K562 (cell line): ENCODE measurements around the gene CD109. TPM values are rescaled to one million over a fixed set of nuclear protein-coding genes. Genes with fewer than 3 reads are reported as not detected.

Source experiments
- ATAC-seq: fragments of 200-7000 bp; cut with Tn5 transposase; 3 replicates; pipeline ENCODE4 v1.9.1; 2020; ENCODE audit warnings: moderate library complexity
- BruUV-seq: library from RNA; stranded (reverse); fragments of 400-500 nt; replicated peaks from 2 replicates; lab custom pipeline; 2021; lab: Mats Ljungman, UMichigan
- CTCF ChIA-PET: fragments of 300-600 bp; formaldehyde crosslinking; extraction: SDS; loops from one replicate; lab custom pipeline; 2021; ENCODE audit warnings: low intra/inter-chr PET ratio; lab: Yijun Ruan, JAX
- POLR2A ChIA-PET: fragments of 300-600, 350-650 bp; sonication (Branson Sonifier 250); formaldehyde crosslinking; extraction: SDS; loops from one replicate; lab custom pipeline; 2021; ENCODE audit warnings: antibody characterized with exemption, inconsistent platforms; lab: Yijun Ruan, JAX
- DNase-seq, 4 experiments: peaks; one replicate each; pipeline versions ENCODE4 v3.0.0 to v3.0.0-alpha.2; 2011 to 2018; ENCODE audit warnings: low spot score in 3 of 4, mixed read lengths in 3 of 4; ENCODE audit errors: extremely low read depth in 1 of 4
- FAIRE-seq: peaks from 2 replicates; lab custom pipeline; 2011; peaks lifted over from hg19 to GRCh38; lab: Jason Lieb, UNC
- H2AFZ ChIP-seq: 2 replicates; pipeline ENCODE4 v1.6.0; 2011; ENCODE audit warnings: low read depth, low read length, control low read depth, inconsistent platforms
- H3K27ac ChIP-seq: fragments of 200-600 bp; 3 replicates; pipeline ENCODE4 v1.8.0; 2011; ENCODE audit warnings: low read depth, mild to moderate bottlenecking, control low read depth, inconsistent platforms, low read length, moderate library complexity, mixed read lengths; ENCODE audit errors: extremely low read depth
- H3K27me3 ChIP-seq, 2 experiments: fragments of 300-600 bp in 1 of 2; 2 replicates in 1 of 2; 3 replicates in 1 of 2; pipeline versions ENCODE4 v1.6.0 to v1.8.0; 2011; ENCODE audit warnings: inconsistent platforms in 2 of 2, low read length in 2 of 2, mild to moderate bottlenecking in 1 of 2, mixed read lengths in 1 of 2, moderate library complexity in 1 of 2; ENCODE audit not compliant: control insufficient read depth in 2 of 2, insufficient read depth in 2 of 2
- H3K36me3 ChIP-seq: fragments of 300-600 bp; 3 replicates; pipeline ENCODE4 v1.8.0; 2011; ENCODE audit warnings: mild to moderate bottlenecking, low read length, inconsistent platforms; ENCODE audit not compliant: control insufficient read depth, insufficient read depth
- H3K4me1 ChIP-seq, 2 experiments: fragments of 200-600 bp in 1 of 2; replicated peaks in 1 of 2; 2 replicates in 1 of 2; 3 replicates in 1 of 2; pipeline versions ENCODE4 v1.5.1 to v1.8.0; 2011; ENCODE audit warnings: inconsistent platforms in 2 of 2, low read length in 2 of 2, mild to moderate bottlenecking in 1 of 2, mixed read lengths in 1 of 2, moderate library complexity in 1 of 2; ENCODE audit not compliant: control insufficient read depth in 2 of 2, insufficient read depth in 2 of 2
- H3K4me2 ChIP-seq: 2 replicates; pipeline ENCODE4 v1.6.1; 2011; ENCODE audit warnings: low read length, control low read depth, inconsistent platforms, mixed read lengths; ENCODE audit not compliant: insufficient read depth
- H3K4me3 ChIP-seq: fragments of 200-600 bp; sonication (generic), shearing (Covaris generic); 2 replicates; pipeline ENCODE4 v1.5.1; 2016; ENCODE audit warnings: control low read depth, inconsistent platforms
- H3K79me2 ChIP-seq: fragments of 200-600 bp; 3 replicates; pipeline ENCODE4 v1.8.0; 2011; ENCODE audit warnings: low read length, inconsistent platforms; ENCODE audit not compliant: control insufficient read depth, insufficient read depth
- H3K9ac ChIP-seq, 2 experiments: 2 replicates each; pipeline versions ENCODE4 v1.6.0 to v1.6.1; 2011; ENCODE audit warnings: low read depth in 2 of 2, low read length in 2 of 2, control low read depth in 1 of 2, inconsistent platforms in 1 of 2, mild to moderate bottlenecking in 1 of 2, mixed read lengths in 1 of 2; ENCODE audit not compliant: insufficient read depth in 1 of 2
- H3K9me1 ChIP-seq: one replicate; pipeline ENCODE4 v1.6.0; 2011; ENCODE audit warnings: inconsistent platforms, mild to moderate bottlenecking, low read length, moderate library complexity; ENCODE audit not compliant: control insufficient read depth, insufficient read depth
- H3K9me3 ChIP-seq: replicated peaks from 2 replicates; pipeline ENCODE4 v1.5.1; 2011; ENCODE audit warnings: low read depth, low read length, inconsistent platforms; ENCODE audit not compliant: control insufficient read depth, insufficient read depth
- H4K20me1 ChIP-seq: replicated peaks from 2 replicates; pipeline ENCODE4 v1.6.1; 2011; ENCODE audit warnings: low read length, inconsistent platforms, mixed read lengths; ENCODE audit not compliant: control insufficient read depth, insufficient read depth
- CC2D1A ChIP-seq: fragments of 450-650 bp; IDR thresholded peaks from 2 replicates; pipeline ENCODE4 v1.6.1; 2017; ENCODE audit warnings: mild to moderate bottlenecking
- FOSL1 ChIP-seq: fragments of 200-800 bp; sonication (Bioruptor generic); conservative IDR thresholded peaks from 2 replicates; pipeline ENCODE4 v1.6.1; 2016; ENCODE audit warnings: missing genetic modification characterization, missing compliant biosample characterization
- MEF2D ChIP-seq: conservative IDR thresholded peaks from 2 replicates; pipeline ENCODE4 v1.6.1; 2016; ENCODE audit warnings: low read depth, missing genetic modification characterization, missing compliant biosample characterization
- PML ChIP-seq: IDR thresholded peaks from 2 replicates; pipeline ENCODE4 v1.6.1; 2012; ENCODE audit warnings: low read length, inconsistent platforms
- RFX1 ChIP-seq: fragments of 450-650 bp; IDR thresholded peaks from 2 replicates; pipeline ENCODE4 v1.6.1; 2016; ENCODE audit warnings: mild to moderate bottlenecking, moderate library complexity
- WGBS: fragments of 100-300 bp; shearing (Covaris generic); methylation state at CpG from one replicate; pipeline ENCODE4 v1.1.6; 2016; ENCODE audit warnings: low coverage, mixed read lengths; ENCODE audit not compliant: insufficient coverage; ENCODE audit errors: missing lambda C conversion rate; 5-methylcytosine and 5-hydroxymethylcytosine counted together
- in situ Hi-C: fragments of 300-500 bp; cut with MboI; formaldehyde crosslinking; loops from 4 replicates; pipeline ENCODE4 v1.15.0; 2018; ENCODE audit warnings: inconsistent platforms, mixed read lengths
- intact Hi-C: fragments of 100-400 bp; cut with micrococcal nuclease; formaldehyde crosslinking; loops from 2 replicates; pipeline ENCODE4 v1.14.2; 2022
- polyA plus RNA-seq, 8 experiments: library from polyadenylated mRNA; depleted of rRNA in 4 of 8; stranded (reverse) in 5 of 8; unstranded in 3 of 8; fragments of >200 nt; fragmentation: Nextera tagmentation in 2 of 8; fragmentation: Illumina TruSeq in 1 of 8; extraction: Ambion mirVana in 2 of 8; extraction: Trizol in 1 of 8; gene quantifications; 2 replicates each; pipeline versions ENCODE4 v1.2.1 to v1.2.3, GENCODE V29; 2011 to 2014; ENCODE audit warnings: inconsistent platforms in 1 of 8, missing spikeins in 1 of 8
- total RNA-seq, 7 experiments: library from RNA; depleted of rRNA in 6 of 7; stranded (reverse); fragments of >200 nt in 6 of 7; fragmentation: Illumina TruSeq in 2 of 7; extraction: Trizol in 2 of 7; gene quantifications; 2 replicates each; pipeline versions ENCODE4 v1.2.1 to v1.2.3, GENCODE V29; 2011 to 2021; ENCODE audit warnings: low replicate concordance in 1 of 7

The CD109 gene
- total and polyA plus RNA-seq, 9 of the 15 experiments (the other 6 are each of a cell fraction or from before 2014, with no cell fraction given) = under 0.01 to 0.22 (median 0.11) TPM

DNA sequence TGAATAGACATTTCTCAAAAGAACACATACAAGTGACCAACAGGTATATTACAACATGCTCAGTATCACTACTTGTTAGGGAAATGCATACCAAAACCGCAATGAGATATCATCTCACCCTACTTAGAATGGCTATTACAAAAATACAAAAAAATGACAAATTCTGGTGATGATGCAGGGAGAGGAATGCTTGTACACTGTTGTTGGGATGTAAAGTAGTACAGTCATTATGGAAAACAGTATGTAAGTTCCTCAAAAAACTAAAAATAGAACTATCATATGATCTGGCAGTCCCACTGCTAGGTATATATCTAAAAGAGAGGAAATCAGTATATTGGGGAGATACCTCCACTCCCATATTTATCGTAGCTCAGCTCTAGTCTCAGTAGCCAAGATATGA is 31.3 kb upstream of the CD109 start:
- TF ChIP-seq MEF2D (tag) = 0 out of 2 replicates have a peak, but pooled peaks have one; percentile 34
- TF ChIP-seq PML = no peak

DNA sequence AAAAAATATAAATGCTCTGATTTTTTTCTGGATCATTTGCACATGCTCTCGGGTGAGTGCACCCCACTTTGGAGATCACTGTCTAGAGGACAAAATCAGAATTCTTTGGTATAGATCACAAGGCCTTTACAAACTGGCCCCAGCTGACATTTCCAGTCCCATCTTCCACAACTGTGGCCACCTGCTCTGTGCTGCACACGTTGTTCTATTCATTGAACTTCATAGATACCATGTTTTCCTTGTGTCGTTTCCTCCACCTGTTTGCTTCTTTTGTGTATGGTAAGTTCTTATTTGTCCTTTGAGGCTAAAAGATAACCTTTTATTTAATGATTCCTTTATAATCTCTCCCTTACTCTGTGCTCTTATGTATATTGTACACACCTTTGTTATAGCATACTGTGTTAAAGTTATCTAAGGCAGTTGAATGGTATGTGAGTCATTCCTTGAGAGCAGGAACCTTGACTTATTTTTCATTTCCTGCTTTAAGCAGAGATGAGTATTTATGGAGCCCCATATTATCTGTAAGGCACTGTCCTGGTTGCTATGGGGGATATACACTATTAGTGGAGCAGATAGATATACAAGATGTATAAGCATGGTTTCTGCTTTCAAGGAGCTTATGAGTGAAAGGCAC is 30.2 kb upstream of the CD109 start:
- Histone ChIP-seq H2AFZ (no peak overlapping the region), H3K27me3 (0 out of 5 replicates have a peak, but pooled peaks cover 0 to 2% of the 10 kb centered on the region in 2 experiments), H3K9ac (no peak overlapping the region), H4K20me1 (no peaks in the 10 kb centered on the region), H3K4me3 (no peak overlapping the region), H3K79me2 (no peaks in the 10 kb centered on the region), H3K27ac (no peak overlapping the region), H3K4me1 (no peaks in the 10 kb centered on the region), H3K9me1 (no peaks in the 10 kb centered on the region), H3K9me3 (no peaks in the 10 kb centered on the region), H3K36me3 (no peaks in the 10 kb centered on the region), H3K4me2 (no peak overlapping the region)
- 0 out of 2 replicates have a peak, but pooled peaks have one; percentile 7 for TF ChIP-seq RFX1
- no peak for TF ChIP-seq CC2D1A
- TF ChIP-seq FOSL1 (tag) = peak; percentile 45
- no peak for ATAC-seq
- in situ Hi-C loops = no loop called here
- intact Hi-C loops = no loop called here
- 7% methylated on average over 3 of the region's 3 CpGs for WGBS
- no peak for DNase-seq
- CTCF ChIA-PET = no interaction called here
- FAIRE-seq = no peak
- no TSS peak for BruUV-seq
- POLR2A ChIA-PET = interaction anchor here (0.7 kb wide), 1 partner anchor 145 kb away, joined by 4 read pairs; no protein-coding TSS in a partner anchor

More for the DNA sequence above, 31.3 kb upstream of the CD109 start:
- Histone ChIP-seq H3K4me1 (no peaks in the 10 kb centered on the region), H3K9ac (no peak overlapping the region), H2AFZ (no peak overlapping the region), H3K27me3 (0 out of 5 replicates have a peak, but pooled peaks cover 0 to 2% of the 10 kb centered on the region in 2 experiments), H4K20me1 (no peaks in the 10 kb centered on the region), H3K4me3 (no peak overlapping the region), H3K36me3 (no peaks in the 10 kb centered on the region), H3K9me1 (no peaks in the 10 kb centered on the region), H3K27ac (no peak overlapping the region), H3K79me2 (no peaks in the 10 kb centered on the region), H3K9me3 (no peaks in the 10 kb centered on the region), H3K4me2 (no peak overlapping the region)
- in situ Hi-C loops = no loop called here
- no TSS peak for BruUV-seq
- 13% methylated on average over 2 of the region's 2 CpGs for WGBS
- no peak for FAIRE-seq
- CTCF ChIA-PET = no interaction called here
- intact Hi-C loops = no loop called here
- POLR2A ChIA-PET = no interaction called here
- no peak for DNase-seq
- no peak for ATAC-seq
